K562 treated with DMSO at 1 percent for 4 hours (cell line): Measurements from ENCODE around the gene AP3S2. TPM values are rescaled to one million over a fixed set of nuclear protein-coding genes. Genes with fewer than 3 reads are reported as not detected.

ENCODE experiments used
- total RNA-seq: library from RNA; unstranded; fragments of 300-600 nt; gene quantifications from 2 replicates; pipeline ENCODE4 v1.2.3, GENCODE V29; 2022; ENCODE audit not compliant: insufficient read depth

The AP3S2 gene
- total RNA-seq, result 17.4 and 34.1 TPM in 2 replicates

GRCh38 chr15:89893696-89894447 lies at the start of gene AP3S2:
Gene AP3S2, minus strand, starts transcription at chr15:89893994. Its CDS starts 45 bp downstream, at chr15:89893949.

GRCh38 chr15:89912674-89913396 lies 19.0 kb upstream of the AP3S2 start, which contains the start of gene ARPIN:
Gene ARPIN, minus strand, starts transcription at chr15:89912952. Its CDS starts 117 bp downstream, at chr15:89912835.

Other genes starting within 250 kb of the AP3S2 start
- gene KIF7, start 238.5 kb downstream of the AP3S2 start, total RNA-seq, result 0.52 and 0.68 TPM in 2 replicates
- gene PLIN1, start 214.6 kb downstream of the AP3S2 start, total RNA-seq, result not detected in 2 replicates
- not detected in 2 replicates for gene PEX11A, start 203.2 kb downstream of the AP3S2 start, total RNA-seq
- gene WDR93, start 203.2 kb downstream of the AP3S2 start, total RNA-seq, result not detected in 2 replicates
- 0.42 TPM in 1 of 2 replicates, not detected in the other for gene MESP1, start 142.7 kb downstream of the AP3S2 start, total RNA-seq
- not detected in 2 replicates for gene MESP2, start 117.7 kb downstream of the AP3S2 start, total RNA-seq
- gene ANPEP, start 79.1 kb downstream of the AP3S2 start, total RNA-seq, result 5.4 and 6.8 TPM in 2 replicates
- gene ARPIN, start 19.0 kb upstream of the AP3S2 start, total RNA-seq, result not detected in 2 replicates
- gene ZNF710, start 107.3 kb upstream of the AP3S2 start, total RNA-seq, result 7.6 and 8.0 TPM in 2 replicates
- 86.0 and 111 TPM in 2 replicates for gene IDH2, start 208.5 kb upstream of the AP3S2 start, total RNA-seq